K562 (cell line): ENCODE measurements around the gene SGMS1. TPM values are rescaled to one million over a fixed set of nuclear protein-coding genes. Genes with fewer than 3 reads are reported as not detected.

ENCODE experiments used
- ATF1 ChIP-seq, 2 experiments: fragments of 450-650 bp in 1 of 2; IDR thresholded peaks; 2 replicates each; pipeline ENCODE4 v1.6.1; 2016; ENCODE audit warnings: missing compliant biosample characterization in 1 of 2, missing genetic modification characterization in 1 of 2
- BCOR ChIP-seq: fragments of 450-650 bp; IDR thresholded peaks from 2 replicates; pipeline ENCODE4 v1.6.1; 2016
- GMEB1 ChIP-seq: fragments of 250-450 bp; sonication (Bioruptor Pico); IDR thresholded peaks from 2 replicates; pipeline ENCODE4 v1.4.0; 2020; ENCODE audit warnings: mild to moderate bottlenecking
- HMBOX1 ChIP-seq: sonication (generic); IDR thresholded peaks from 2 replicates; pipeline ENCODE4 v1.6.1; 2016
- KDM1A ChIP-seq, 2 experiments: fragments of 450-650 bp; IDR thresholded peaks; 2 replicates each; pipeline ENCODE4 v1.6.1; 2016; ENCODE audit warnings: mild to moderate bottlenecking in 2 of 2
- L3MBTL2 ChIP-seq: fragments of 450-650 bp; IDR thresholded peaks from 2 replicates; pipeline ENCODE4 v1.6.1; 2016; ENCODE audit warnings: mild to moderate bottlenecking, moderate library complexity
- MAFF ChIP-seq: IDR thresholded peaks from 2 replicates; pipeline ENCODE4 v1.6.1; 2012; ENCODE audit warnings: low read length, improper control_type of control experiment
- MAZ ChIP-seq, 2 experiments: fragments of 450-650 bp in 1 of 2; sonication (generic) in 1 of 2; formaldehyde crosslinking; IDR thresholded peaks in 1 of 2; conservative IDR thresholded peaks in 1 of 2; 2 replicates each; pipeline versions ENCODE4 v1.4.0 to v1.5.0; 2020; ENCODE audit warnings: mild to moderate bottlenecking in 1 of 2, missing genetic modification reagents in 1 of 2
- MYBL2 ChIP-seq, 2 experiments: fragments of 450-650 bp in 1 of 2; sonication (generic) in 1 of 2; formaldehyde crosslinking in 1 of 2; IDR thresholded peaks; 2 replicates each; pipeline versions ENCODE4 v1.6.1 to v1.8.1; 2017 to 2022; ENCODE audit warnings: borderline replicate concordance in 1 of 2, inconsistent platforms in 1 of 2, low read depth in 1 of 2, mild to moderate bottlenecking in 1 of 2, missing genetic modification reagents in 1 of 2, moderate library complexity in 1 of 2
- NR4A1 ChIP-seq, 2 experiments: fragments of 250-450 bp in 1 of 2; fragments of 450-650 bp in 1 of 2; sonication (Bioruptor Pico) in 1 of 2; IDR thresholded peaks; 2 replicates each; pipeline versions ENCODE4 v1.4.0 to v1.6.1; 2016 to 2020; ENCODE audit warnings: mild to moderate bottlenecking in 2 of 2, missing compliant biosample characterization in 1 of 2, missing genetic modification characterization in 1 of 2, moderate library complexity in 1 of 2
- POLR2G ChIP-seq: fragments of 200-400 bp; formaldehyde crosslinking; IDR thresholded peaks from 2 replicates; pipeline ENCODE4 v1.6.1; 2017; ENCODE audit warnings: low read depth, mild to moderate bottlenecking, antibody characterized with exemption, low read length, moderate library complexity
- RNF2 ChIP-seq: sonication (generic); IDR thresholded peaks from 2 replicates; pipeline ENCODE4 v1.6.1; 2016
- SRSF3 ChIP-seq: fragments of 200-400 bp; formaldehyde crosslinking; IDR thresholded peaks from 2 replicates; pipeline ENCODE4 v1.6.1; 2016; ENCODE audit warnings: mild to moderate bottlenecking, low read length, moderate library complexity; ENCODE audit not compliant: insufficient read depth
- TAF9B ChIP-seq: fragments of 450-650 bp; IDR thresholded peaks from 2 replicates; pipeline ENCODE4 v1.6.1; 2018; ENCODE audit warnings: mild to moderate bottlenecking; ENCODE audit not compliant: partially characterized antibody
- TFE3 ChIP-seq: fragments of 450-650 bp; formaldehyde crosslinking; IDR thresholded peaks from 2 replicates; pipeline ENCODE4 v1.4.0; 2020; ENCODE audit warnings: mild to moderate bottlenecking, mixed read lengths
- ZNF212 ChIP-seq: fragments of 450-650 bp; formaldehyde crosslinking; IDR thresholded peaks from 2 replicates; pipeline ENCODE4 v1.4.0; 2020; ENCODE audit warnings: mild to moderate bottlenecking
- ZNF592 ChIP-seq: fragments of 450-650 bp; IDR thresholded peaks from 2 replicates; pipeline ENCODE4 v1.6.1; 2017; ENCODE audit warnings: antibody characterized with exemption, mild to moderate bottlenecking
- polyA plus RNA-seq, 8 experiments: library from polyadenylated mRNA; depleted of rRNA in 4 of 8; stranded (reverse) in 5 of 8; unstranded in 3 of 8; fragments of >200 nt; fragmentation: Nextera tagmentation in 2 of 8; fragmentation: Illumina TruSeq in 1 of 8; extraction: Ambion mirVana in 2 of 8; extraction: Trizol in 1 of 8; gene quantifications; 2 replicates each; pipeline versions ENCODE4 v1.2.1 to v1.2.3, GENCODE V29; 2011 to 2014; ENCODE audit warnings: inconsistent platforms in 1 of 8, missing spikeins in 1 of 8
- total RNA-seq, 7 experiments: library from RNA; depleted of rRNA in 6 of 7; stranded (reverse); fragments of >200 nt in 6 of 7; fragmentation: Illumina TruSeq in 2 of 7; extraction: Trizol in 2 of 7; gene quantifications; 2 replicates each; pipeline versions ENCODE4 v1.2.1 to v1.2.3, GENCODE V29; 2011 to 2021; ENCODE audit warnings: low replicate concordance in 1 of 7

The SGMS1 gene
- total and polyA plus RNA-seq, 9 of the 15 experiments (the other 6 are each of a cell fraction or from before 2014, with no cell fraction given): 22.6 to 232 (median 82.2) TPM

GRCh38 chr10:50417886-50418830, 205.6 kb downstream of the SGMS1 start (continued):
- no peak for TF ChIP-seq MYBL2 (IDR thresholded peaks at IDR 0.05; ENCODE audit: low read depth)
- TF ChIP-seq MYBL2 (CRISPR knock-in tag; IDR thresholded peaks at IDR 0.05; ENCODE audit: borderline replicate concordance): no peak
- TF ChIP-seq ATF1 (CRISPR knock-in tag; IDR thresholded peaks at IDR 0.05): no peak
- TF ChIP-seq ATF1 (tag; IDR thresholded peaks at IDR 0.05): peak; percentile 57; the same call in 1 of the 2 replicates
- no peak for TF ChIP-seq NR4A1 (CRISPR knock-in tag; IDR thresholded peaks at IDR 0.05)
- TF ChIP-seq NR4A1 (tag; IDR thresholded peaks at IDR 0.05): 0 out of 2 replicates have a peak, but pooled peaks have one; percentile 25
- peak; percentile 16; the same call in 1 of the 2 replicates for TF ChIP-seq L3MBTL2
- peak; percentile 94 for TF ChIP-seq POLR2G
- TF ChIP-seq MAFF: peak; percentile 75
- TF ChIP-seq ZNF212: no peak
- TF ChIP-seq HMBOX1: 0 out of 2 replicates have a peak, but pooled peaks have one; percentile 24
- TF ChIP-seq GMEB1 (CRISPR knock-in tag): no peak
- TF ChIP-seq TAF9B: peak; percentile 86
- no peak for TF ChIP-seq ZNF592
- no peak for TF ChIP-seq TFE3 (CRISPR knock-in tag)
- TF ChIP-seq BCOR: 0 out of 2 replicates have a peak, but pooled peaks have one; percentile 19
- no peak for TF ChIP-seq SRSF3
- TF ChIP-seq RNF2: peak; percentile 62; the same call in 1 of the 2 replicates
- peak in 1 of 2 experiments; percentile 83; a peak in 2 of 4 replicates for TF ChIP-seq MAZ (CRISPR knock-in tag; conservative IDR thresholded peaks at IDR 0.05 in 1 of 2, IDR thresholded peaks at IDR 0.05 in 1 of 2)
- peak; percentile 79 to 84; a peak in 3 of 4 replicates for TF ChIP-seq KDM1A (IDR thresholded peaks at IDR 0.05)
